Fibroblast of skin of left biceps (primary cell): ENCODE results near the gene CFAP61.
"Not testable (repeated sequence)": the region's sequence is repeated elsewhere in the genome, so short reads cannot be mapped to it uniquely, and the experiment has no call there.

Experiments used
- DNase-seq, 2 experiments: peaks; one replicate each; pipeline ENCODE4 v3.0.0-alpha.2; 2013; ENCODE audit warnings: low read depth in 2 of 2

The CFAP61 gene

GRCh38 chr20:20052074-20052970, at the start of gene CFAP61, which contains the start of gene CRNKL1:
Gene CFAP61 (plus strand): TSS chr20:20052532. CDS start chr20:20056654, 4,122 bp downstream.
Gene CRNKL1 (minus strand): TSS chr20:20052466. CDS start chr20:20052342, 124 bp downstream.
- peak; percentile 79 to 84 for DNase-seq

GRCh38 chr20:20003031-20003954, 49.0 kb upstream of the CFAP61 start:
- DNase-seq, result no peak

- not testable (repeated sequence) for DNase-seq
These were observed 48.4 kb upstream of the CFAP61 start for GRCh38 chr20:20003955-20004322.

GRCh38 chr20:20005342-20005741, 47.0 kb upstream of the CFAP61 start:
- DNase-seq, result no peak

GRCh38 chr20:20009784-20010253, 42.5 kb upstream of the CFAP61 start:
- no peak for DNase-seq

- DNase-seq, result no peak
These were observed 41.5 kb upstream of the CFAP61 start for GRCh38 chr20:20010639-20011500.

GRCh38 chr20:20012541-20012940, 39.8 kb upstream of the CFAP61 start:
- no peak for DNase-seq

GRCh38 chr20:20014659-20015058, 37.7 kb upstream of the CFAP61 start:
- DNase-seq, result no peak

GRCh38 chr20:20017001-20017843, 35.1 kb upstream of the CFAP61 start, which contains the start of gene NAA20:
Gene NAA20 (plus strand): TSS chr20:20017362. CDS start chr20:20017397, 35 bp downstream.
- peak; percentile 57 to 59 for DNase-seq

GRCh38 chr20:20017844-20018185, 34.5 kb upstream of the CFAP61 start:
- DNase-seq, result no peak

- no peak for DNase-seq
These were observed 34.0 kb upstream of the CFAP61 start for GRCh38 chr20:20018366-20018765.

GRCh38 chr20:20019123-20019522, 33.2 kb upstream of the CFAP61 start:
- no peak for DNase-seq

GRCh38 chr20:20020908-20021307, 31.4 kb upstream of the CFAP61 start:
- DNase-seq, result no peak

- DNase-seq, result no peak
These were observed 30.5 kb upstream of the CFAP61 start for GRCh38 chr20:20021835-20022234.

GRCh38 chr20:20022498-20022897, 29.8 kb upstream of the CFAP61 start:
- no peak for DNase-seq

- no peak for DNase-seq
These were observed 28.9 kb upstream of the CFAP61 start for GRCh38 chr20:20023395-20023794.

- DNase-seq, result no peak
These were observed 27.4 kb upstream of the CFAP61 start for GRCh38 chr20:20024942-20025341.

GRCh38 chr20:20027284-20027683, 25.0 kb upstream of the CFAP61 start:
- DNase-seq, result no peak

- no peak for DNase-seq
These were observed 20.5 kb upstream of the CFAP61 start for GRCh38 chr20:20031790-20032189.

GRCh38 chr20:20034486-20034885, 17.8 kb upstream of the CFAP61 start:
- DNase-seq, result no peak
